ENCODE measurements around the gene RAB39B. TPM values are rescaled to one million over a fixed set of nuclear protein-coding genes. Genes with fewer than 3 reads are reported as not detected.
A peak's percentile ranks its signal among the peaks of the same experiment; 100 is the strongest.
"Not testable (repeated sequence)": the region's sequence is repeated elsewhere in the genome, so short reads cannot be mapped to it uniquely, and the experiment has no call there.

Gene RAB39B
- total RNA-seq, result under 1 TPM in 2 of 4 donors, not detected in 2; 0.34 to 0.89 TPM

GRCh38 chrX:155263854-155264628, at the start of gene RAB39B:
RAB39B (minus strand) TSS chrX:155264491; CDS start chrX:155264288, 203 bp downstream.
- WGBS, result 27% methylated on average over 47 of the region's 58 CpGs
- no peaks in the 10 kb centered on the region for H3K4me1 ChIP-seq
- H3K27me3 ChIP-seq, result peaks cover 4% of the 10 kb centered on the region
- DNase-seq (ENCODE audit: low spot score in 2 of 2), result no peak
- peak within 1 kb of the TSS; percentile 37 for H3K4me3 ChIP-seq
- H3K36me3 ChIP-seq, result no peaks in the 10 kb centered on the region
- H3K9me3 ChIP-seq, result no peaks in the 10 kb centered on the region
- TF ChIP-seq POLR2A (IDR thresholded peaks at IDR 0.05) (no peak), EP300 (IDR thresholded peaks at IDR 0.05) (no peak), CTCF (IDR thresholded peaks at IDR 0.05) (no peak), POLR2AphosphoS5 (IDR thresholded peaks at IDR 0.05) (no peak)
- no peak within 1 kb of the TSS for H3K27ac ChIP-seq

- TF ChIP-seq POLR2AphosphoS5 (IDR thresholded peaks at IDR 0.05) (no peak), CTCF (IDR thresholded peaks at IDR 0.05) (no peak), EP300 (IDR thresholded peaks at IDR 0.05) (no peak), POLR2A (IDR thresholded peaks at IDR 0.05) (no peak)
- Histone ChIP-seq H3K4me3 (no peak overlapping the region), H3K4me1 (no peaks in the 10 kb centered on the region), H3K9me3 (no peaks in the 10 kb centered on the region), H3K36me3 (no peaks in the 10 kb centered on the region), H3K27ac (no peak overlapping the region), H3K27me3 (no peaks in the 10 kb centered on the region)
- WGBS, result 76% methylated on average over 4 of the region's 4 CpGs
- DNase-seq (ENCODE audit: low spot score in 2 of 2), result no peak
Measured at GRCh38 chrX:155313766-155314165, 49.5 kb upstream of the RAB39B start.

- Histone ChIP-seq H3K27me3 (no peaks in the 10 kb centered on the region), H3K9me3 (no peaks in the 10 kb centered on the region), H3K36me3 (no peaks in the 10 kb centered on the region), H3K4me1 (no peaks in the 10 kb centered on the region), H3K4me3 (no peak overlapping the region), H3K27ac (no peak overlapping the region)
- TF ChIP-seq POLR2AphosphoS5 (IDR thresholded peaks at IDR 0.05), result no peak
- no peak for TF ChIP-seq CTCF (IDR thresholded peaks at IDR 0.05)
- no peak for TF ChIP-seq EP300 (IDR thresholded peaks at IDR 0.05)
- TF ChIP-seq POLR2A (IDR thresholded peaks at IDR 0.05), result no peak
- no peak for DNase-seq (ENCODE audit: low spot score in 2 of 2)
Measured at GRCh38 chrX:155293771-155294170, 29.5 kb upstream of the RAB39B start.

- 88% methylated on average over 1 of the region's 1 CpG for WGBS
- Histone ChIP-seq H3K4me1 (no peaks in the 10 kb centered on the region), H3K36me3 (peaks cover 8% of the 10 kb centered on the region), H3K27ac (no peak overlapping the region), H3K9me3 (no peaks in the 10 kb centered on the region), H3K4me3 (no peak overlapping the region), H3K27me3 (no peaks in the 10 kb centered on the region)
- DNase-seq (ENCODE audit: low spot score in 2 of 2), result no peak
- no peak for TF ChIP-seq POLR2A (IDR thresholded peaks at IDR 0.05)
- no peak for TF ChIP-seq POLR2AphosphoS5 (IDR thresholded peaks at IDR 0.05)
- TF ChIP-seq EP300 (IDR thresholded peaks at IDR 0.05), result no peak
- no peak for TF ChIP-seq CTCF (IDR thresholded peaks at IDR 0.05)
Measured at GRCh38 chrX:155279873-155280272, 15.6 kb upstream of the RAB39B start.

GRCh38 chrX:155270969-155271368, 6.7 kb upstream of the RAB39B start:
- Histone ChIP-seq H3K4me1 (no peaks in the 10 kb centered on the region), H3K4me3 (no peak overlapping the region), H3K27ac (no peak overlapping the region), H3K27me3 (no peaks in the 10 kb centered on the region), H3K9me3 (no peaks in the 10 kb centered on the region), H3K36me3 (no peaks in the 10 kb centered on the region)
- TF ChIP-seq EP300 (IDR thresholded peaks at IDR 0.05) (no peak), POLR2A (IDR thresholded peaks at IDR 0.05) (no peak), CTCF (IDR thresholded peaks at IDR 0.05) (no peak), POLR2AphosphoS5 (IDR thresholded peaks at IDR 0.05) (no peak)
- 92% methylated on average over 1 of the region's 1 CpG for WGBS
- no peak for DNase-seq (ENCODE audit: low spot score in 2 of 2)

- H3K27ac ChIP-seq; H3K27me3 ChIP-seq; DNase-seq (ENCODE audit: low spot score in 2 of 2); H3K9me3 ChIP-seq; H3K36me3 ChIP-seq; H3K4me1 ChIP-seq; H3K4me3 ChIP-seq: not testable (repeated sequence)
- WGBS, result 88% methylated on average over 1 of the region's 1 CpG
Measured at GRCh38 chrX:155267995-155268394, 3.7 kb upstream of the RAB39B start.
